ENCODE results near the gene TEX14. TPM values are rescaled to one million over a fixed set of nuclear protein-coding genes. Genes with fewer than 3 reads are reported as not detected.
"Not testable (repeated sequence)": the region's sequence is repeated elsewhere in the genome, so short reads cannot be mapped to it uniquely, and the experiment has no call there.

The TEX14 gene
- total and polyA plus RNA-seq, 2 donors (not counting 3 experiments of a cell fraction or from before 2014, with no cell fraction given) = 0.10 TPM; not detected in 1

GRCh38 chr17:58686980-58687379 is 4.9 kb downstream of the TEX14 start:
- no TSS peak for BruUV-seq (replicated peaks)
- DNase-seq (ENCODE audit: low read depth, low spot score) (no peak), FAIRE-seq (no peak)
- Histone ChIP-seq H3K4me1 (ENCODE audit: control insufficient read depth, extremely low read depth, insufficient read depth, low read length) (no peaks in the 10 kb centered on the region), H3K9me1 (replicated peaks; ENCODE audit: control insufficient read depth, extremely low read depth, insufficient read depth, low read length) (no peaks in the 10 kb centered on the region), H3K4me2 (ENCODE audit: insufficient read depth, low read length) (no peak overlapping the region), H3K4me3 (replicated peaks in 1 of 3; ENCODE audit: insufficient read depth in 1 of 3, low read depth in 1 of 3, low read length in 3 of 3) (no peak overlapping the region), H3K9me3 (replicated peaks; ENCODE audit: control insufficient read depth, insufficient read depth, low read length) (no peaks in the 10 kb centered on the region), H3K36me3 (ENCODE audit: control insufficient read depth in 2 of 2, extremely low read depth in 1 of 2, insufficient read depth in 2 of 2, low read length in 2 of 2) (no peaks in the 10 kb centered on the region), H3K79me2 (ENCODE audit: control insufficient read depth, insufficient read depth, low read length) (no peaks in the 10 kb centered on the region), H3K27ac (ENCODE audit: insufficient read depth, low read depth, low read length) (no peak overlapping the region), H2AFZ (ENCODE audit: low read depth, low read length) (no peak overlapping the region), H3K9ac (replicated peaks; ENCODE audit: extremely low read depth, insufficient read depth, low read length) (no peak overlapping the region), H3K27me3 (ENCODE audit: control insufficient read depth in 2 of 2, insufficient read depth in 2 of 2, low read length in 2 of 2) (no peaks in the 10 kb centered on the region), H4K20me1 (replicated peaks; ENCODE audit: control insufficient read depth, extremely low read depth, insufficient read depth, low read length) (no peaks in the 10 kb centered on the region)
- TF ChIP-seq JUN (IDR thresholded peaks at IDR 0.05; ENCODE audit: borderline replicate concordance, insufficient read depth, insufficient read length, low read depth) (no peak), GATA2 (IDR thresholded peaks at IDR 0.05; ENCODE audit: insufficient read depth, insufficient read length, low read depth, low read length) (no peak), MYC (IDR thresholded peaks at IDR 0.05; ENCODE audit: low read depth, low read length) (no peak), CTCF (IDR thresholded peaks at IDR 0.05; ENCODE audit: extremely low read depth in 1 of 2, insufficient read depth in 1 of 2, low read depth in 1 of 2, low read length in 2 of 2) (no peak), EZH2 (IDR thresholded peaks at IDR 0.05; ENCODE audit: borderline replicate concordance, low read depth, low read length, severe bottlenecking) (no peak), POLR2A (IDR thresholded peaks at IDR 0.05; ENCODE audit: low read depth, low read length) (no peak), MAX (IDR thresholded peaks at IDR 0.05; ENCODE audit: insufficient read depth, insufficient read length) (no peak), POLR2AphosphoS5 (IDR thresholded peaks at IDR 0.05; ENCODE audit: insufficient read depth, low read depth, low read length) (no peak), FOS (IDR thresholded peaks at IDR 0.05; ENCODE audit: borderline replicate concordance, insufficient read depth, low read length) (no peak)
- POLR2A ChIA-PET = no interaction called here
- dilution Hi-C loops (cut with MboI; ENCODE audit: extremely low pct_ligation_motif_present, low sequenced_read_pairs) = no loop called here
- CTCF ChIA-PET = interaction anchor here (0.6 to 1.6 kb wide), 2 partner anchors 131 to 318 kb away, joined by 3 read pairs; no protein-coding TSS in a partner anchor
- intact Hi-C loops (cut with micrococcal nuclease) = no loop called here

- BruUV-seq (replicated peaks); H3K79me2 ChIP-seq (ENCODE audit: control insufficient read depth, insufficient read depth, low read length); H3K27me3 ChIP-seq (ENCODE audit: control insufficient read depth in 2 of 2, insufficient read depth in 2 of 2, low read length in 2 of 2); H3K4me1 ChIP-seq (ENCODE audit: control insufficient read depth, extremely low read depth, insufficient read depth, low read length); H2AFZ ChIP-seq (ENCODE audit: low read depth, low read length); H4K20me1 ChIP-seq (replicated peaks; ENCODE audit: control insufficient read depth, extremely low read depth, insufficient read depth, low read length); H3K9me3 ChIP-seq (replicated peaks; ENCODE audit: control insufficient read depth, insufficient read depth, low read length); H3K4me2 ChIP-seq (ENCODE audit: insufficient read depth, low read length); H3K9me1 ChIP-seq (replicated peaks; ENCODE audit: control insufficient read depth, extremely low read depth, insufficient read depth, low read length); H3K9ac ChIP-seq (replicated peaks; ENCODE audit: extremely low read depth, insufficient read depth, low read length); H3K36me3 ChIP-seq (ENCODE audit: control insufficient read depth in 2 of 2, extremely low read depth in 1 of 2, insufficient read depth in 2 of 2, low read length in 2 of 2); dilution Hi-C loops (cut with MboI; ENCODE audit: extremely low pct_ligation_motif_present, low sequenced_read_pairs); DNase-seq (ENCODE audit: low read depth, low spot score); H3K4me3 ChIP-seq (replicated peaks in 1 of 3; ENCODE audit: insufficient read depth in 1 of 3, low read depth in 1 of 3, low read length in 3 of 3); FAIRE-seq; intact Hi-C loops (cut with micrococcal nuclease); H3K27ac ChIP-seq (ENCODE audit: insufficient read depth, low read depth, low read length): not testable (repeated sequence)
- CTCF ChIA-PET = interaction anchor here (1.5 kb wide), 1 partner anchor 27 kb away, joined by 4 read pairs; no protein-coding TSS in a partner anchor
- POLR2A ChIA-PET = interaction anchor here (0.6 kb wide), 1 partner anchor 28 kb away, joined by 5 read pairs; no protein-coding TSS in a partner anchor
Measured at GRCh38 chr17:58684462-58684861, 7.4 kb downstream of the TEX14 start.

All from endothelial cell of umbilical vein (primary cell).